Uterus (tissue), 2 donors: ENCODE measurements around the gene BLZF1.

ENCODE experiments used
- POLR2A ChIP-seq, 2 donors: fragments of 450-650 bp; IDR thresholded peaks; one replicate each; pipeline ENCODE4 v1.6.1; 2016; ENCODE audit warnings: antibody characterized with exemption in 2 of 2, mild to moderate bottlenecking in 1 of 2, moderate library complexity in 1 of 2
- TF ChIP-seq, protein P1 (sequence below), 4 experiments: fragments of 200-600 bp in 2 of 4; fragments of 450-650 bp in 2 of 4; sonication (generic) in 2 of 4; IDR thresholded peaks; one replicate each; pipeline ENCODE4 v1.5.1; 2016 to 2019; ENCODE audit warnings: antibody characterized with exemption in 4 of 4, mild to moderate bottlenecking in 2 of 4, moderate library complexity in 1 of 4

DNA sequence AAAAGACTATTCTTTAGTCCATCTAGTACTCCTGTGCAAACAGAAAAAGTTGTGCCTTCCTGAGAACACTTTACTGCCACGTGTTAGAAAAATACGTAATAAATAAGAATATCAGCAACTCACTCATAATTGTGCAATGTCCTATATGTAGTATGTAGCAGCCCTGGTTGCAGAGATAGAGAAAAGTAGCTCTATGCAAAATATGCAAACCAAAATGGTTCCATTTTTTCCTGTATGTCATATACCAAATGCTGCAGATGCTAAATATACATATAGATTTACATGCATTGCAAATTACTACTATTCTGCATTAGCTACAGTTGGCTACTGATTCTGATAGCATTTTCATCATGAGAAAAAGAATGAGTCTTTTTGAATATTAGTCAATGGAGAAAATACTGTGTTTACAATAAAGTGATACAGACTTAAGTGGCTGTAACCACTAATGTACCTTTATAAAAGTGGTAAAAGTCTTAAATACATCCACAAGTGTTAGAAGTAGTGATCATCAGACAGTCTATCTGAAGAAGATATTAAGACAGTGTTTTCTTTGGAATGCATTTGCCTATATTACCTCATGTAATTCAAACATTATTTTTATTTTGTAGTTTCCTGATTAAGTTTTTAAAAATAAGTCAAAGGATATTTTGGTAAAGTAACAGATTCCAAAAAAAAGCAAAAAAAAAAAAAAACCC is 20.2 kb upstream of the BLZF1 start:
- no peak for TF ChIP-seq POLR2A (IDR thresholded peaks at IDR 0.05)
- TF ChIP-seq, protein P1, sequence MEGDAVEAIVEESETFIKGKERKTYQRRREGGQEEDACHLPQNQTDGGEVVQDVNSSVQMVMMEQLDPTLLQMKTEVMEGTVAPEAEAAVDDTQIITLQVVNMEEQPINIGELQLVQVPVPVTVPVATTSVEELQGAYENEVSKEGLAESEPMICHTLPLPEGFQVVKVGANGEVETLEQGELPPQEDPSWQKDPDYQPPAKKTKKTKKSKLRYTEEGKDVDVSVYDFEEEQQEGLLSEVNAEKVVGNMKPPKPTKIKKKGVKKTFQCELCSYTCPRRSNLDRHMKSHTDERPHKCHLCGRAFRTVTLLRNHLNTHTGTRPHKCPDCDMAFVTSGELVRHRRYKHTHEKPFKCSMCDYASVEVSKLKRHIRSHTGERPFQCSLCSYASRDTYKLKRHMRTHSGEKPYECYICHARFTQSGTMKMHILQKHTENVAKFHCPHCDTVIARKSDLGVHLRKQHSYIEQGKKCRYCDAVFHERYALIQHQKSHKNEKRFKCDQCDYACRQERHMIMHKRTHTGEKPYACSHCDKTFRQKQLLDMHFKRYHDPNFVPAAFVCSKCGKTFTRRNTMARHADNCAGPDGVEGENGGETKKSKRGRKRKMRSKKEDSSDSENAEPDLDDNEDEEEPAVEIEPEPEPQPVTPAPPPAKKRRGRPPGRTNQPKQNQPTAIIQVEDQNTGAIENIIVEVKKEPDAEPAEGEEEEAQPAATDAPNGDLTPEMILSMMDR (IDR thresholded peaks at IDR 0.05): no peak
